HFFc6 (cell line): Measurements from ENCODE around the gene GARS1. TPM values are rescaled to one million over a fixed set of nuclear protein-coding genes. Genes with fewer than 3 reads are reported as not detected.

ENCODE experiments used
- DNase-seq: peaks from one replicate; pipeline ENCODE4 v3.0.0-alpha.2; 2018
- H3K27ac Mint-ChIP-seq: 2 replicates; pipeline ENCODE4 v1.8.0; 2020; ENCODE audit warnings: mild to moderate bottlenecking, mixed read lengths
- H3K27me3 Mint-ChIP-seq: 2 replicates; pipeline ENCODE4 v1.8.0; 2021; ENCODE audit warnings: mild to moderate bottlenecking, moderate library complexity, mixed read lengths; ENCODE audit not compliant: insufficient read depth
- H3K36me3 Mint-ChIP-seq: 2 replicates; pipeline ENCODE4 v1.8.0; 2021; ENCODE audit warnings: low read depth, mixed read lengths
- H3K4me1 Mint-ChIP-seq: 2 replicates; pipeline ENCODE4 v1.8.0; 2020; ENCODE audit warnings: low read depth, mixed read lengths
- H3K4me3 Mint-ChIP-seq: 2 replicates; pipeline ENCODE4 v1.8.0; 2020; ENCODE audit warnings: mild to moderate bottlenecking, moderate library complexity, mixed read lengths
- H3K9me3 Mint-ChIP-seq: 2 replicates; pipeline ENCODE4 v1.8.0; 2020; ENCODE audit warnings: mild to moderate bottlenecking, mixed read lengths
- CTCF ChIP-seq: fragments of 200-600 bp; sonication (generic); IDR thresholded peaks from 2 replicates; pipeline ENCODE4 v1.5.0; 2021; ENCODE audit warnings: antibody characterized with exemption, mild to moderate bottlenecking
- total RNA-seq, 6 experiments: library from RNA; stranded (reverse); fragmentation: NEBNext Ultra II Directional; extraction: Animal tissue kit (Norgen Biotek cat#: 25700); gene quantifications; 2 replicates in 1 of 6; 3 replicates in 5 of 6; pipeline ENCODE4 v1.2.3, GENCODE V29; 2021

Gene GARS1
- total RNA-seq, 6 experiments from 2014 or later, result 258 to 330 (median 271) TPM

GRCh38 chr7:30627026-30627425 lies 32.3 kb downstream of the GARS1 start:
- no peak for TF ChIP-seq CTCF
- Mint-ChIP-seq H3K4me3 (no peak overlapping the region), H3K27me3 (no peaks in the 10 kb centered on the region), H3K9me3 (no peaks in the 10 kb centered on the region), H3K36me3 (peaks cover 43% of the 10 kb centered on the region), H3K4me1 (no peaks in the 10 kb centered on the region), H3K27ac (no peak overlapping the region; the same call in 1 of the 2 replicates)
- no peak for DNase-seq

- no peaks in the 10 kb centered on the region for H3K4me1 Mint-ChIP-seq
- H3K36me3 Mint-ChIP-seq, result peaks cover 55% of the 10 kb centered on the region
- H3K9me3 Mint-ChIP-seq, result no peaks in the 10 kb centered on the region
- no peak overlapping the region for H3K27ac Mint-ChIP-seq
- no peaks in the 10 kb centered on the region; the same call in 1 of the 2 replicates for H3K27me3 Mint-ChIP-seq
- H3K4me3 Mint-ChIP-seq, result no peak overlapping the region
- no peak for DNase-seq
- no peak for TF ChIP-seq CTCF
Observed at GRCh38 chr7:30630986-30631385, 36.3 kb downstream of the GARS1 start.

- Mint-ChIP-seq H3K36me3 (peaks cover 56% of the 10 kb centered on the region), H3K4me3 (no peak overlapping the region), H3K4me1 (no peaks in the 10 kb centered on the region), H3K27ac (no peak overlapping the region), H3K9me3 (no peaks in the 10 kb centered on the region), H3K27me3 (no peaks in the 10 kb centered on the region; the same call in 1 of the 2 replicates)
- DNase-seq, result no peak
- TF ChIP-seq CTCF, result no peak
Observed at GRCh38 chr7:30633223-30633622, 38.5 kb downstream of the GARS1 start.

- peaks cover 46% of the 10 kb centered on the region for H3K36me3 Mint-ChIP-seq
- TF ChIP-seq CTCF, result no peak
- no peaks in the 10 kb centered on the region; the same call in 1 of the 2 replicates for H3K27me3 Mint-ChIP-seq
- H3K4me1 Mint-ChIP-seq, result no peaks in the 10 kb centered on the region
- no peak for DNase-seq
- H3K9me3 Mint-ChIP-seq, result no peaks in the 10 kb centered on the region
- H3K27ac Mint-ChIP-seq, result 0 out of 2 replicates have a peak overlapping the region, but pooled peaks have one; percentile 7
- no peak overlapping the region for H3K4me3 Mint-ChIP-seq
Observed at GRCh38 chr7:30634193-30634626, 39.5 kb downstream of the GARS1 start.

- DNase-seq, result no peak
- H3K36me3 Mint-ChIP-seq, result peaks cover 44% of the 10 kb centered on the region
- H3K4me1 Mint-ChIP-seq, result no peaks in the 10 kb centered on the region
- H3K4me3 Mint-ChIP-seq, result no peak overlapping the region
- H3K9me3 Mint-ChIP-seq, result no peaks in the 10 kb centered on the region
- no peak for TF ChIP-seq CTCF
- no peaks in the 10 kb centered on the region; the same call in 1 of the 2 replicates for H3K27me3 Mint-ChIP-seq
- H3K27ac Mint-ChIP-seq, result no peak overlapping the region
Observed at GRCh38 chr7:30634634-30635201, 40.0 kb downstream of the GARS1 start.
